ENCODE data around the gene TMEM9.

DNA sequence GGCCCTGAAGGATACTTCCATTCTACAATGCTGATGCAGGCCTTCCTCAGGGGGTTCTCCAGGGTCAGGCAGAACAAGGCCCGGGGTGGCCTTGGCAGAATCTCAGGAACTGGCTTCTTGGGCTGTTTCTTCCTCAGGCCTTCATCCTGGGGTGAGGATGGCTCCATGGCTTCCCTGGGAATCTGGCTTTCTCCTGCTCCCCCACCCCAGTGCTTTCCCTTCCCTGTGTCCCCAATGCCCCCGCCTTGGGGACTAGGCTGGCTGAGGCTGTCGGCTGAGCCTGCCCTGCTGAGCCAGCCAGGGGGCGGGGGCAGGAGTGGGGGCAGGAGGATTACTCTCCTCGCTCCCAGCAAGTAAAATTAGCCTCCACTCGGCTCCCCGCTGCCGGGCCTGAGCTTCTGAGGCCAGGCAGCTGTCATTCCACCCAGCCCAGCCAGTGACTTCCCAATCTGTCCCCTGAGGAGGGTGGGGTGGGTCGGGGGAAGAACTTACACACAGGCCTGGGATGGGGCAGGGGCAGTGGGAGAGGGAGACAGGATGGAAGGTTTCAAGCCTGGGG is 42.0 kb downstream of the TMEM9 start, which contains the start of gene CACNA1S:
- TF ChIP-seq, protein P1, sequence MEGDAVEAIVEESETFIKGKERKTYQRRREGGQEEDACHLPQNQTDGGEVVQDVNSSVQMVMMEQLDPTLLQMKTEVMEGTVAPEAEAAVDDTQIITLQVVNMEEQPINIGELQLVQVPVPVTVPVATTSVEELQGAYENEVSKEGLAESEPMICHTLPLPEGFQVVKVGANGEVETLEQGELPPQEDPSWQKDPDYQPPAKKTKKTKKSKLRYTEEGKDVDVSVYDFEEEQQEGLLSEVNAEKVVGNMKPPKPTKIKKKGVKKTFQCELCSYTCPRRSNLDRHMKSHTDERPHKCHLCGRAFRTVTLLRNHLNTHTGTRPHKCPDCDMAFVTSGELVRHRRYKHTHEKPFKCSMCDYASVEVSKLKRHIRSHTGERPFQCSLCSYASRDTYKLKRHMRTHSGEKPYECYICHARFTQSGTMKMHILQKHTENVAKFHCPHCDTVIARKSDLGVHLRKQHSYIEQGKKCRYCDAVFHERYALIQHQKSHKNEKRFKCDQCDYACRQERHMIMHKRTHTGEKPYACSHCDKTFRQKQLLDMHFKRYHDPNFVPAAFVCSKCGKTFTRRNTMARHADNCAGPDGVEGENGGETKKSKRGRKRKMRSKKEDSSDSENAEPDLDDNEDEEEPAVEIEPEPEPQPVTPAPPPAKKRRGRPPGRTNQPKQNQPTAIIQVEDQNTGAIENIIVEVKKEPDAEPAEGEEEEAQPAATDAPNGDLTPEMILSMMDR (IDR thresholded peaks at IDR 0.05), result no peak
- TF ChIP-seq POLR2A (IDR thresholded peaks at IDR 0.05) (no peak), POLR2AphosphoS5 (IDR thresholded peaks at IDR 0.05) (no peak), EP300 (IDR thresholded peaks at IDR 0.05) (no peak)

All from stomach (tissue), 4 donors.